C4-2B (cell line): ENCODE data around the gene UBA52.

ENCODE experiments used
- H3K27ac ChIP-seq: fragments of 450-650 bp; 2 replicates; pipeline ENCODE4 v1.5.1; 2017
- ZFX ChIP-seq: fragments of 450-650 bp; IDR thresholded peaks from 2 replicates; pipeline ENCODE4 v1.6.1; 2017
- TF ChIP-seq, protein P1 (sequence below): fragments of 450-650 bp; conservative IDR thresholded peaks from 2 replicates; pipeline ENCODE4 v1.5.1; 2017; ENCODE audit warnings: mild to moderate bottlenecking

Gene UBA52

DNA sequence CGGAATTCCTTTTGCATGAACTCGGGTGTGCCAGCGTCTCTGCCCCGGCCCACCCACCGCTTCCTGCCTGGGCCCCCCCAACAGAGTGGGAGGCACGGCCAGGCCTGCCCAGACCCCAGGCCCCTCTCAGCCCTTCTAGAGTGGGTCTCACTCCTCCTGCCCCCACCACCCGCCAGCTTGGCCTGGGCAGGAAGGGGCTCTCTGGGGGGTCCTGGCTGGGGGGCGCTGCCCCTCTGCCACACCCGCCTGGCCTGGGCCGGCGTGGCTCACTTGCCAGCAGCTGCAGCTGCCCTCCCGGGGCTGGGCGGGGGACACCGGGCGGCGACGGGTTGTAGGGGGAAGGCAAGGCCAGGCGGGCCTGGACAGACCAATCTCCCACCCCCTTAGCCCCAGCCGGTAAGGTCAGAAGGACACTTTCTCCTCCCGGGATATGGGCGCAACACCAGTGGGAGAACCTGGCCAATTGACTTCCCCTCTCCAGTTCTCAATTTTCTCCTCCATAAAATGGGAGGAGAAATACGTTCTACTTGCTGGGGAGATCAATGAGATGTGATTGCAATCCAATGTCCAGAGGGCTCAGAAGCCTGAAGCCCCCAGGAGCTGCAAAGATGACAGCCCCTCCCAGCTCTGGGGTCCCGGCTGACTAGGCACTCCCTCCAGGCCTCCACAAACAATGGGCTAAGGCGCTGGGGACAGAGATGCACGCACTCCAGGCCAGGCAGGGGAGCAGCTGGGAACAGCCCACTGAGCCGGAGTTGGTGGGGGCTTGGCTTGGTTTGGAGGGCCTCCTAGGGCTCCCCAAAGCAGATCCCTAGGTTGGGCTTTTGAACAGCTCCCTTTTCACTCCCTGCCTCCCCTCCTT, 32.5 kb downstream of the UBA52 start:
- no peak overlapping the region for H3K27ac ChIP-seq
- TF ChIP-seq, protein P1, sequence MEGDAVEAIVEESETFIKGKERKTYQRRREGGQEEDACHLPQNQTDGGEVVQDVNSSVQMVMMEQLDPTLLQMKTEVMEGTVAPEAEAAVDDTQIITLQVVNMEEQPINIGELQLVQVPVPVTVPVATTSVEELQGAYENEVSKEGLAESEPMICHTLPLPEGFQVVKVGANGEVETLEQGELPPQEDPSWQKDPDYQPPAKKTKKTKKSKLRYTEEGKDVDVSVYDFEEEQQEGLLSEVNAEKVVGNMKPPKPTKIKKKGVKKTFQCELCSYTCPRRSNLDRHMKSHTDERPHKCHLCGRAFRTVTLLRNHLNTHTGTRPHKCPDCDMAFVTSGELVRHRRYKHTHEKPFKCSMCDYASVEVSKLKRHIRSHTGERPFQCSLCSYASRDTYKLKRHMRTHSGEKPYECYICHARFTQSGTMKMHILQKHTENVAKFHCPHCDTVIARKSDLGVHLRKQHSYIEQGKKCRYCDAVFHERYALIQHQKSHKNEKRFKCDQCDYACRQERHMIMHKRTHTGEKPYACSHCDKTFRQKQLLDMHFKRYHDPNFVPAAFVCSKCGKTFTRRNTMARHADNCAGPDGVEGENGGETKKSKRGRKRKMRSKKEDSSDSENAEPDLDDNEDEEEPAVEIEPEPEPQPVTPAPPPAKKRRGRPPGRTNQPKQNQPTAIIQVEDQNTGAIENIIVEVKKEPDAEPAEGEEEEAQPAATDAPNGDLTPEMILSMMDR: no peak
- TF ChIP-seq ZFX: no peak

DNA sequence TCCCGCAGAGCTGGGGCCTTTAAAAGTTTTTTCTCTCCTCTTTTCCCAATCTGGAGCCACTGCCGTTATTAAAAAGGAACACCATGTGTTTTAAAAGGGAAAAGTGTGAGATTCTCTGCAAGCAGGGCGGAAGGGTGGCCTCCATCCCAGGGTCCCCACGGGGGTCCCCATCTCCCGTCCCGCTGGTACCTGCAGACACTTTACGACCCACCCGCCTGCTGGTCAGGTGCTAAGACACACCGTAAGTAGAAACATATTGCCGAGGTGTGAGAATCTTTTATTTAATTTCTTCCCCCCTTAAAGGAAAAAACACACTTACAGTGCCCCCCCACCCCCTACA, 33.1 kb downstream of the UBA52 start:
- TF ChIP-seq, protein P1: no peak
- no peak for TF ChIP-seq ZFX
- no peak overlapping the region for H3K27ac ChIP-seq

DNA sequence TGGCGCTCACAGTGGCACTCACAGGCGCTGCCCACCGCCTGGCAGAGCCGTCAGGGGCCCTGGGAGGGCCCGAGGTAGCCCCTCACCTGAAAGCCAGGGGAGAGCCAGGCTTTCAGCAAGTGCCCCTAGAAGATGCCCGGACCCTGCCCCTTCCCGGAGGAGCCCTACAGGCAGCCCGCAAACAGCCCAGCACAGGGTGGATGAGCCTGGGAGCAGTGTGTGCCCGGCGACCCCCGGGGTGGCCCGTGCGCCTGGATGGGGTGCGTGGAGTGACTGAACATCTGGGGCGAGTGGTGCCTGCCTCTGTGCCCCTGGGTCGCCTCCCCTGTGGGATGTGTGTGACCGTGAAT, 33.5 kb downstream of the UBA52 start:
- no peak for TF ChIP-seq ZFX
- TF ChIP-seq, protein P1: no peak
- H3K27ac ChIP-seq: no peak overlapping the region

DNA sequence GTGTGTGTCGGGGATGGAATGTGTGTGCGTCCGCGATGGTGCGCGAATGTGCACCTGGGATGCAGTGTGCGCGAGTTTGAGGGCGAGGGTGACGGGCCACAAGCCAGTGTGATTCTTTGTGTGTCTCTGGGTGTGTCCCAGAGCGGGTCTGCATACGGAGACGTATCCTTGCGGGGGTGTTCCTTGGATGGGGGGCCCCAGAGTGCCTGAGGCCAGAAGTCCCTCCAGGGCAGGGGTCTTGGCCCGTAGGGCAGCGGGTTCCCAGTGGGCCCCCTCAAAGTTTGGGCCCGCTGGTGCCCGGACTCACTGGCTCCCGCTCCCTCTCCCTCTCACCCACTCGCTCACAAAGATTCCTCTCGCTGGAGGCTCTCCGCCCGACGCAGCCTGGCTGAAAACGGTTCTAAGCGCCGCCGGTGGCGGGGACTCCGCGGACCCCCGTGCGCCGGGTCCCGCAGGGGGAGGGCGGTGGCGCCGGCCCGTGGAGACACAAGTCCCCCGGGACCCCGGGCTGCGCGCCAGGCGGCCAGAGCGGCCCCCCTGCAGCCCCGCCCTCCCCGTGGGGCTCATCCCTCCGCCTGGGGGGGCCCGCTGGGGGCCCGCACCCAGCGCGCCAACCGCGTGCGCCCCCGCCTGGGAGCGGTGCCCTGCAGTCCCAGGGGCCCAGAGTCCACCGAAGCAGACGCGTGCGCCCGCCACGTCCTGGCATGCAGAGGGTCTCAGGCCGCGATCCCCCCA, 34.1 kb downstream of the UBA52 start:
- TF ChIP-seq, protein P1: no peak
- TF ChIP-seq ZFX: no peak
- no peak overlapping the region for H3K27ac ChIP-seq

DNA sequence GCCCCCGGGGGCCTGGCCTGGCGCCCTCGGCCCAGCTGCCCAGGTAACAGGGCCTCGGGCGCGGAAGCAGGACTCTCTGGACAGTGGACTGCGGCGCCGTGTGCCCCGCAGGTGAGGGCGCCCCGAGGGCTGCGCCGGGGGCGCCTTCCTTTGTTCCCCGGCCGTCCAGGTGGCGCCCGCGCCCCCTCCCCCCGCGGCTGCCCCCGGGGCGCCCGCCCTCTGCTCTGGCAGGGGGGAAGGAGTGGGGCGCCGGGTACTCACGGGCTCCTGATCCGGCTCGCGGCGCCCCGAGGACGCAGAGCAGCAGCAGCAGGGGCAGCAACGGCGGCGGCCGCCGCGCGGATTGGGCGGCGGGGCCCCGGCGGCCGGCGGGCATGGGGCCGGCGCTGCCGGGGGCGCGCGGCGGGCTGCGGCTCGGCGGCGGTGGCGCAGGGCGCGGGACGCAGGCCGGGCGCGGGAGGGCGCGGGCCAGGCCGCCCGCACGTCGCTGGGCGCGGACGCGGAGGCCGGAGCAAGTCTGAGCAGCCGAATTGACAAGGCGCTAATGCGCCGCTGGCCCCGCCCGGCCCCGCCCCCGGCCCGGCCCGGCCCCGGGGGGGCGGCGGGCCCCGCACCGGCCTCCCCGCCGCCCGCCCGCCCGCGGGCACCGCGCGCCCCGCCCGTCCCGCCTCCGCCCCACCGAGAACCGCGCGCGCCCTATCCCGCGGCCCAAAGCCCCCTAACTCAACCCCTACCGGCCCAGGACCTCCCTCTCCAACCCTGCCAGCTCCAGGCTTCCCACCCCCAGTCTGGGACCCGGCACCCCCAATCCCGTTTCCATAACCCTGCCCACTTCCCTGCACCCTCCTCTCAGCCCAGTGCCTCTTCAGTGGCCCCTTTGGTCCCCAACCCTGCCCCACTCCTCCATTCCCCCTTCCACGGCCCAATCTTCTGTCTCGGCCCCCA, 34.9 kb downstream of the UBA52 start, which contains the start of gene CRLF1:
CRLF1 (minus strand) TSS at position 519 of the 945 bp plus-strand sequence; CDS start at position 376, 143 bp downstream.
- no peak within 1 kb of the TSS for H3K27ac ChIP-seq
- TF ChIP-seq ZFX: no peak
- TF ChIP-seq, protein P1: no peak

DNA sequence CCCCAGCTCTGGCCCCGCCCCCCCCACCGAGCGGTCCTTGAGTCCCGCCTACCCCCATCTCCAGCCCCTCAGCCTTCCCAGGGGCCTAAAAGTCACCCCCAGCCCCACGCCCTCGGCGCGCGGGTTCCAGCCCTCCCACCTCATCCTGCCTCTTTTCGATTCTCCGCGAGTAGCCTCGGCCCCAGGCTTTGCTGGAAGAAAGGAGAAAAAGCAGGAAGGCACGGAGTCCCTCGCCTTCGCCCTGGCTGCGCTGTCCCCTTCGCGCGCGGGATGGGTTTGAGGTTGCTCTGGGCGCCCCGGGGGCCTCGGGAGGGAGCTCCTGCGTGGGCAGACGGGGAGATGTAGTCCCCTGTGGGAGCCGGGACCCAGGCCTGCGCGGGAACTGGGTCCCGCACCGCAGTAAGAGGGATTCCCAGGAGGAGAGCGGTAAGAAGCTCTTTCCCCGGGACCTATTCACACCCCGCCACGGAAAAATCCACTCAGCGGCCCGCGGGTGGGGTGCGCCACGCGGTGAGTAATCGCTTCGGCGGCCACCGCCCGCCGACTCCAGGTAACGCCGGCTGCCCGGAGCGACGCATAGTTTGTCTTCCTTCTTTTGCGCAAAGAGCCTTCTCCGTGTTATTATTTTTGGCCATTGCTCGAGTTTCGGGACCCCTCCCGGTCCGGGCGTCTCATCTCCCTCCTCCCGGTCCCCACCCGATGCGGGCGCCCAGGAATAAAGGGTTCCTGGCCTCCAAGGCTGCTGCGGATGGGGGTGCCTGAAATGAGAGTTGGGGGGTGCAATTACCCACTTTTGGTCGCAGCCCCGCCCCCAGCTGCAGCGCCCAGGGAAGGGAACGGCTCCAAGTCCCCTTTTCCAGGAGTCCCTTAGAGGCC, 35.8 kb downstream of the UBA52 start:
- no peak overlapping the region for H3K27ac ChIP-seq
- TF ChIP-seq, protein P1: no peak
- no peak for TF ChIP-seq ZFX
